ENCODE results near the gene IL23R.

Gene IL23R

GRCh38 chr1:67134695-67135094, 31.6 kb upstream of the IL23R start, which contains the start of gene C1orf141:
Gene C1orf141 (minus strand): TSS chr1:67134970. CDS start chr1:67127240, 7,730 bp downstream.
- Histone ChIP-seq H3K9ac (ENCODE audit: low read length) (no peak within 1 kb of the TSS), H3K9me3 (ENCODE audit: insufficient read depth, low read length) (no peaks in the 10 kb centered on the region), H3K27me3 (ENCODE audit: low read length) (no peaks in the 10 kb centered on the region), H2AFZ (ENCODE audit: low read depth, low read length, severe bottlenecking) (peak within 1 kb of the TSS; percentile 3), H3K4me2 (ENCODE audit: low read depth, low read length, poor library complexity, severe bottlenecking) (no peak within 1 kb of the TSS), H3K9me2 (replicated peaks; ENCODE audit: insufficient read depth, low read length) (no peaks in the 10 kb centered on the region), H3K4me3 (ENCODE audit: insufficient read depth, low read length, poor library complexity, severe bottlenecking) (no peak within 1 kb of the TSS), H3K79me2 (ENCODE audit: insufficient read depth, low read length) (no peaks in the 10 kb centered on the region), H4K20me1 (ENCODE audit: low read depth, low read length) (no peaks in the 10 kb centered on the region), H3F3A (ENCODE audit: insufficient read depth) (no peaks in the 10 kb centered on the region), H3K36me3 (ENCODE audit: low read length) (no peaks in the 10 kb centered on the region), H3K27ac (ENCODE audit: low read depth, low read length) (no peak within 1 kb of the TSS)
- TF ChIP-seq CTCF (IDR thresholded peaks at IDR 0.05; ENCODE audit: insufficient read depth, low read length, poor library complexity, severe bottlenecking): no peak
- no peak for TF ChIP-seq EZH2phosphoT487 (conservative IDR thresholded peaks at IDR 0.05; ENCODE audit: low read length)

GRCh38 chr1:67135354-67135753, 30.9 kb upstream of the IL23R start:
- no peak overlapping the region for H3K4me2 ChIP-seq (ENCODE audit: low read depth, low read length, poor library complexity, severe bottlenecking)
- TF ChIP-seq EZH2phosphoT487 (conservative IDR thresholded peaks at IDR 0.05; ENCODE audit: low read length) (no peak), CTCF (IDR thresholded peaks at IDR 0.05; ENCODE audit: insufficient read depth, low read length, poor library complexity, severe bottlenecking) (no peak)
- no peaks in the 10 kb centered on the region for H4K20me1 ChIP-seq (ENCODE audit: low read depth, low read length)
- no peaks in the 10 kb centered on the region for H3K27me3 ChIP-seq (ENCODE audit: low read length)
- H3F3A ChIP-seq (ENCODE audit: insufficient read depth): no peaks in the 10 kb centered on the region
- H3K9me2 ChIP-seq (replicated peaks; ENCODE audit: insufficient read depth, low read length): no peaks in the 10 kb centered on the region
- no peaks in the 10 kb centered on the region for H3K9me3 ChIP-seq (ENCODE audit: insufficient read depth, low read length)
- H3K36me3 ChIP-seq (ENCODE audit: low read length): no peaks in the 10 kb centered on the region
- H3K27ac ChIP-seq (ENCODE audit: low read depth, low read length): no peak overlapping the region
- no peak overlapping the region for H3K9ac ChIP-seq (ENCODE audit: low read length)
- H2AFZ ChIP-seq (ENCODE audit: low read depth, low read length, severe bottlenecking): no peak overlapping the region
- H3K79me2 ChIP-seq (ENCODE audit: insufficient read depth, low read length): no peaks in the 10 kb centered on the region
- H3K4me3 ChIP-seq (ENCODE audit: insufficient read depth, low read length, poor library complexity, severe bottlenecking): no peak overlapping the region

- Histone ChIP-seq H4K20me1 (ENCODE audit: low read depth, low read length) (no peaks in the 10 kb centered on the region), H3K27ac (ENCODE audit: low read depth, low read length) (no peak overlapping the region), H3K9ac (ENCODE audit: low read length) (no peak overlapping the region), H3K27me3 (ENCODE audit: low read length) (no peaks in the 10 kb centered on the region), H2AFZ (ENCODE audit: low read depth, low read length, severe bottlenecking) (no peak overlapping the region), H3F3A (ENCODE audit: insufficient read depth) (no peaks in the 10 kb centered on the region), H3K79me2 (ENCODE audit: insufficient read depth, low read length) (no peaks in the 10 kb centered on the region), H3K9me2 (replicated peaks; ENCODE audit: insufficient read depth, low read length) (no peaks in the 10 kb centered on the region), H3K4me2 (ENCODE audit: low read depth, low read length, poor library complexity, severe bottlenecking) (no peak overlapping the region), H3K36me3 (ENCODE audit: low read length) (no peaks in the 10 kb centered on the region), H3K4me3 (ENCODE audit: insufficient read depth, low read length, poor library complexity, severe bottlenecking) (no peak overlapping the region), H3K9me3 (ENCODE audit: insufficient read depth, low read length) (no peaks in the 10 kb centered on the region)
- TF ChIP-seq EZH2phosphoT487 (conservative IDR thresholded peaks at IDR 0.05; ENCODE audit: low read length): no peak
- no peak for TF ChIP-seq CTCF (IDR thresholded peaks at IDR 0.05; ENCODE audit: insufficient read depth, low read length, poor library complexity, severe bottlenecking)
These were observed 28.9 kb upstream of the IL23R start for GRCh38 chr1:67137307-67137753.

All from SU-DHL-6 (cell line).